ENCODE data around the gene ADGRV1. TPM values are rescaled to one million over a fixed set of nuclear protein-coding genes. Genes with fewer than 3 reads are reported as not detected.
"Not testable (repeated sequence)": the region's sequence is repeated elsewhere in the genome, so short reads cannot be mapped to it uniquely, and the experiment has no call there.

ADGRV1 gene
- polyA plus RNA-seq, 5 donors: 11.8 to 18.9 (median 15.5) TPM

DNA sequence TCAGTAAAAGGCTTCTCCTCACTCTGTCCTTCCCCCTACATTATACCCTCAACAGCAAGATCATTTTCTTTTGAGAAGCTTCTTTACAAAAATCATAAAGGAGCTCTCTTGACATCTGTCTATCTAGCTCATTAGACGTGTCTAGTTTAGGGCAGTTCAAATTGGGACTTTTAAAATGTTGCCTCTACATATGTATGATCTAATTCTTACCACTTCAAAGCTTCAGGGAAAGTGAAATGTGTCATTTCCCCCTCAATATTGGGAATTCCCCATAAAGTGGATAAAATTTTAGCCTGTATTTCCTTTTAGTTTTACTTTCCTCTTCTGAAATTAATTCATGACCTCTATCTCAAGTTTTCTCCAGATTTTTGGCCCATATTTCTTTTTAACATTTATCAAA, 500.8 kb downstream of the ADGRV1 start:
- DNase-seq: no peak

GRCh38 chr5:91061094-91061493, 502.5 kb downstream of the ADGRV1 start:
- no peak for DNase-seq

- no peak for DNase-seq
These were observed 503.5 kb downstream of the ADGRV1 start for GRCh38 chr5:91061946-91062562.

- not testable (repeated sequence) for DNase-seq
These were observed 504.6 kb downstream of the ADGRV1 start for GRCh38 chr5:91063098-91063690.

GRCh38 chr5:91065496-91065895, 506.9 kb downstream of the ADGRV1 start:
- DNase-seq: no peak

- DNase-seq: no peak
These were observed 510.8 kb downstream of the ADGRV1 start for GRCh38 chr5:91069364-91069763.

- DNase-seq: no peak
These were observed 512.4 kb downstream of the ADGRV1 start for GRCh38 chr5:91070761-91071550.

GRCh38 chr5:91072881-91073280, 514.3 kb downstream of the ADGRV1 start:
- peak in 1 of 2 donors; percentile 36 for DNase-seq

GRCh38 chr5:91074615-91075014, 516.0 kb downstream of the ADGRV1 start:
- no peak for DNase-seq

GRCh38 chr5:91076138-91076537, 517.5 kb downstream of the ADGRV1 start:
- no peak for DNase-seq

- no peak for DNase-seq
These were observed 519.0 kb downstream of the ADGRV1 start for GRCh38 chr5:91077623-91078022.

DNA sequence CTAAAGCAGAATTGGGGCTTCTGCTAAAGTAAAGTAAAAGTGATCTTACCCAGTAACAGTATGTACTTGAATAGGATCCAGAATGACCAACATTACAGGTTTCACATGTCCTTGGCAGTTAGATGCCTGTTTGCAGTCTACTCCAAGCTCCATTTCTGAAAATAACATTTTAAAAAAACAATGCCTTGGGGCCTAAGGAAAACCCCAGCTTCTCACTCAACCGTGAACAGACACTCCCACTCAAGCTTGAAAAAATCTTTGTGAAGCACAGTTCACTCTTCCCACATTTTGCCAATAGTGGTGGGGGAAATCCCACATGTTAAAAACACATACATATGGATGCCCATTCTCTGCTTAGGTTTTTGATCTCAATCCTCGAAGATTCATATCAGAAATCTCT, 520.4 kb downstream of the ADGRV1 start:
- DNase-seq: no peak

DNA sequence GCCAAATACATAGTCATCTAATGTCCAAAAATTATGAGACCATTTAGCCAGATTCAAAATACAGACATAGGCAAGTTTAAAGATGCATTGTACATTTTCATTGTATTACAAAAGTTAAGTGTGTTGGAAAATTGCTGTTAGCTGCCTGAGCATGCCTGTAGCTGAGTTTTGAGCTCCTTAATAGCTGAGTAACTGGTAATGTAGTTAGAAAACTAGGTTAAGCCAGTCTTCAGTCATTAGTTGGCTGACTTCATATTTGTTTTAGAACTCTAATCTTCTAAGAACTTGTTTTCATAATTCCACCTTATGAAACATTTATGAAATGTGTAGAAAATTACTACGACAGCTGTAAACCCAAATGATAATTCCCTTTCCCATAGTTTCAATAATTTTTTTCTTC, 531.2 kb downstream of the ADGRV1 start:
- no peak for DNase-seq

DNA sequence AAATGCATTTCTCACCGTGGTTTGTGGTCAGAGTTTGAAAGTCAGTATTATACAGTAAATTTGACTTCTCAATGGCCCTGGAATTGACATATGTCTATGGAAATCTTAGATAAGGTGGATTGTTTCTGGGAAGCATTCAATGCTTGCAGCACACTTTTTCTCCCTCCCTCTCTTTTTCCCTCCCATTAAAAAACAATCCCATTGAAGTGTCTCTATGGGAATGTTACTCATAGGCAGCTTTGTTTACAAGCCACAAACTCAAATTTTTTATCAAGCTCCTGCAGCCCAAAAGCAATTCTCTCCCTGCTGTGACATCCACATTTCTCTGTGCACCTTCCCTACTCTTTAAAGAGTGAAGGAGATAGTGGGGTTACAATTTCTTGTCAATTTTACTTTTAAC, 532.4 kb downstream of the ADGRV1 start:
- no peak for DNase-seq

DNA sequence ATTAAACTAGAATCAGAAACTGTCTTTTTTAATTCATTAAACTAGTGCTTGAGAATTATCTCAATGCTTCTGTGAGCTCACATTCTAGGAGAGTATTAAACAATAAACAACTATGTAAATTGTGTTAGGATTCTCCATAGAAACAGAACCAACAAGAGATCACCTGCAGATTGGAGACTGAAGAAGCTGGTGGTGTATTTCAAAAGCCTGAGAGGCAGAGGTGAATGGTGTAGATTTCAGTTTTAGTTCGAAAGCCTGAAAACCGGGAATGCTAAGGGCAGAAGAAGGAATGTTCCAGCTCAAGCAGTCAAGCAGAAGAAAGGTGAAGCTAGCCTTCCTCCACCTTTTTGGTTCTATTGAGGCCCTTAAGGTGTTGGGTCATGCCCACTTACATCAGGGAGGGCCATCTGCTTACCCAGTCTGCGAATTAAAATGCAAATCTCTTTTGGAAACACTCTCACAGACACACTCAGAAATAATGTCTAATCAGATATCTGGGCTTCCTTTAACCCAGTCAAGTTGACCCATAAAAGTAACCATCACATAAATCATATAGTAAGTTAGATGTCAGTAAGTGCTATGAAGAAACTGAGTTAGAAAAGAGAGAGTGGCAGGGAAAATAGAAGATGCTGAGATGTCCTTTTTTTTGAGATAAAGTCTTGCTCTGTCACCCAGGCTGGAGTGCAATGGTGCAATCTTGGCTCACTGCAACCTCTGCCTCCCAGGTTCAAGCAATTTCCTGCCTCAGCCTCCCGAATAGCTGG, 533.1 kb downstream of the ADGRV1 start:
- no peak for DNase-seq

- no peak for DNase-seq
These were observed 534.5 kb downstream of the ADGRV1 start for GRCh38 chr5:91092859-91093783.

DNA sequence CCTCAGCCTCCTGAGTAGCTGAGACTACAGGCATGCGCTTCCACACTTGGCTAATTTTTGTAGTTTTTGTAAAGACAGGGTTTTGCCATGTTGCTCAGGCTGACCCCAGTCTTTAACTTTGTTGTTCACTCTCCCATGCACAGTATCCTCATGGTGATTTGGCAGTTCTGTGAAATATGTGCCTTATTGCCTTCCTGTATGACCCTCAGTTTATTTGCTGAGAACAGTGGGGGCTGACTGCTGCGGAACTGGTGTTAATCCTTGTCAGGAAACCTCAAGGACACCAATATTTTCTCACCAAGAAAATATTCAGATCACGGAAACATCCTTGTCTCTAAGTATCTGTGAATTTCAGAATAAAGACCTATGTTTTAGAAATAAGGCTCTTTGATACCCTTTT, 536.7 kb downstream of the ADGRV1 start:
- no peak for DNase-seq

DNA sequence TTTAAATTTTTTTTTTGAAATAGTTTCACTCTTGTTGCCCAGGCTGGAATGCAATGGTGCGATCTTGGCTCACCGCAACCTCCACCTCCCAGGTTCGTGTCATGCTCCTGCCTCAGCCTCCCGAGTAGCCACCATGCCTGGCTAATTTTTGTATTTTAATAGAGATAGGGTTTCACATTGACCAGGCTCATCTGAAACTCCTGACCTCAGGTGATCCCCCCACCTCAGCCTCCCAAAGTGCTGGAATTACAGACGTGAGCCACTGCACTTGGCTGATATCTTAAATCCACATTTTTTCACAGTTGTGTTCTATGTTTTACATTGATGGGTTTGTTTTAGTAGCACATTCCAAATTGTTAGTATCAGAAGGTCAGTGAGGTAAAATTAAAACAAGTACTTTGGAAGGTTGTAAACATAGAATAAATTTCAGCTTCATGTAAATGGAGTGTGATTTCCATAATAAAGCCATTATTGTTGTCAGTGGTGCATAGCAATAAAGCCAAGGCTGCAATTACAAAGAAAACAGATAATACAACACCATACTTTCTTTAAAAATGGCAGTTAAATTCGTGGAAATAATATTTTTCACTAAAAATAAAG, 537.3 kb downstream of the ADGRV1 start:
- no peak for DNase-seq

DNA sequence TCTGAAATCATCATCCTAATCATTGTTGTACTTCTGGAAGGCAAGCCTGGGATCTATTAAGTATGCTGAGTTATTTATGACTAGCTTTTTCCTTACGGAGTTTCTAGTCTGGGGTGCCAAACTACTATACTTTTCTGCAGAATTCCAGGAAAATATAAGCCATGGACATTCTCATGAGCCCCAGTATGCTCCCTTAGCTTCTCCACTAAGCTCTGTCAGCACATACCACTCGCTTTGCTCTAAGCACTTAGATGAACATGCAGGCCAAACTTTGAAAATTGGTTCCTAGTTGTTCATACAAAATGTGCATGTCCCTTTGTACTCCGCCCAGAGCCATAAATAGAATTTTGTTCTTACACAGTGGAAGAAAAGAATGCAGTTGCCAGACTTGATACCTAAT, 539.9 kb downstream of the ADGRV1 start:
- DNase-seq: no peak

- DNase-seq: peak; percentile 50 to 65
These were observed 543.2 kb downstream of the ADGRV1 start for GRCh38 chr5:91101600-91102379.
